Transverse colon (tissue), 4 donors: ENCODE data around the gene MSH3. TPM values are rescaled to one million over a fixed set of nuclear protein-coding genes. Genes with fewer than 3 reads are reported as not detected.
"Not testable (repeated sequence)": the region's sequence is repeated elsewhere in the genome, so short reads cannot be mapped to it uniquely, and the experiment has no call there.

Source experiments
- DNase-seq: peaks from one replicate; pipeline ENCODE4 v3.0.0-alpha.2; 2019
- H3K27ac ChIP-seq, 4 donors: fragments of 200-600 bp; sonication (generic); 2 replicates each; pipeline ENCODE4 v1.5.1; 2016 to 2018; ENCODE audit warnings: inconsistent platforms in 4 of 4
- H3K27me3 ChIP-seq: fragments of 200-600 bp; sonication (generic); 2 replicates; pipeline ENCODE4 v1.5.1; 2017; ENCODE audit warnings: inconsistent platforms
- H3K36me3 ChIP-seq, 4 donors: fragments of 200-600 bp; sonication (generic); 2 replicates each; pipeline ENCODE4 v1.5.1; 2017 to 2019; ENCODE audit warnings: inconsistent platforms in 4 of 4
- H3K4me1 ChIP-seq, 4 donors: fragments of 200-600 bp; sonication (generic); 2 replicates each; pipeline ENCODE4 v1.5.1; 2017 to 2020; ENCODE audit warnings: inconsistent platforms in 4 of 4
- H3K4me3 ChIP-seq, 4 donors: fragments of 200-600 bp; sonication (generic); 1 replicate in 1 of 4; 2 replicates in 3 of 4; pipeline versions ENCODE4 v1.5.1 to v1.6.1; 2017 to 2019; ENCODE audit warnings: inconsistent platforms in 4 of 4
- H3K9me3 ChIP-seq, 2 donors: fragments of 200-600 bp; sonication (generic); 2 replicates each; pipeline ENCODE4 v1.5.1; 2017 to 2019; ENCODE audit warnings: inconsistent platforms in 2 of 2
- EP300 ChIP-seq: sonication (generic); formaldehyde crosslinking; IDR thresholded peaks from one replicate; pipeline ENCODE4 v1.6.1; 2017; ENCODE audit warnings: antibody characterized with exemption, low read depth
- POLR2A ChIP-seq: fragments of 450-650 bp; IDR thresholded peaks from one replicate; pipeline ENCODE4 v1.6.1; 2016; ENCODE audit warnings: antibody characterized with exemption, mild to moderate bottlenecking, moderate library complexity
- POLR2AphosphoS5 ChIP-seq, 3 donors: sonication (generic); formaldehyde crosslinking; IDR thresholded peaks; one replicate each; pipeline ENCODE4 v1.6.1; 2016; ENCODE audit warnings: antibody characterized with exemption in 3 of 3
- WGBS, 2 donors: methylation state at CpG; one replicate each; pipeline ENCODE4 v1.1.5; 2018; ENCODE audit warnings: low coverage in 1 of 2; 5-methylcytosine and 5-hydroxymethylcytosine counted together
- in situ Hi-C, 4 donors: fragments of 200-750 bp; cut with MboI; loops; one replicate each; pipeline versions ENCODE4 v1.15.0 to v1.15.1; 2017; ENCODE audit warnings: low sequenced_read_pairs in 3 of 4, low pct_ligation_motif_present in 1 of 4, low pct_unique_long_range_greater_than_20kb in 1 of 4
- intact Hi-C: fragments of 100-400 bp; cut with DNase I; formaldehyde crosslinking; loops from one replicate; pipeline ENCODE4 v1.15.1; 2023; ENCODE audit warnings: low total_unique reads
- total RNA-seq, 4 donors: library from RNA; depleted of rRNA; stranded (reverse); fragments of >200 nt; gene quantifications; one replicate each; pipeline ENCODE4 v1.1.0, GENCODE V29; 2016
- TF ChIP-seq, protein P1 (sequence below), 5 experiments: fragments of 200-600 bp in 3 of 5; fragments of 450-650 bp in 2 of 5; sonication (generic) in 3 of 5; IDR thresholded peaks; 1 replicate in 2 of 5; 2 replicates in 3 of 5; pipeline ENCODE4 v1.5.1; 2016 to 2017; ENCODE audit warnings: antibody characterized with exemption in 5 of 5, inconsistent platforms in 3 of 5, mild to moderate bottlenecking in 2 of 5, moderate library complexity in 1 of 5

The MSH3 gene
- total RNA-seq, 4 donors from 2014 or later = 6.4 to 22.2 (median 17.2) TPM

DNA sequence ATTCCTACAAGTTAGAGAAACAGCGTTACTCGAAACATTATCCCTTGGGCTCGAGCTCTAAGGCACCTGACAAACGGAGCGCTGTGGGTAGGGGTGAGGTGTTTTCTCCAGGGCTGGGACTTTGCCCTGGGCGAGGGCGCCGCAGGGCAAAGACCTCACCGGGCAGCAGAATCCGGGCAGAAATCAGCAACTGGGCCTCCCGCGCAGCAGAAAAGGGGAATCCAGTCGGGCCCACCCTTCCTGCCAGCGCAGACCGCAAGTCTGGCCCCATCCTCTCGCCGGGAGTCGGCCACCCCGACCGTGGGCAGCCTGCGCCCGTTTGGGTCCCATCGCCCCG, 430 bp upstream of the MSH3 start:
- no peaks in the 10 kb centered on the region for H3K27me3 ChIP-seq
- H3K27ac ChIP-seq = peak overlapping the region; percentile 92 to 99 (median 98)
- in situ Hi-C loops = loop anchor here in 3 of 4 donors (25.0 kb wide), 1 partner anchor 167 kb away; the partner anchor contains the start of gene FAM151B (in 3 of the 3)
- 2 to 6% methylated on average over 5 to 15 of the region's 24 CpGs for WGBS, 2 donors
- H3K9me3 ChIP-seq = no peaks in the 10 kb centered on the region
- peak; percentile 62 for DNase-seq
- TF ChIP-seq POLR2AphosphoS5 (IDR thresholded peaks at IDR 0.05) = peak in 2 of 3 donors; percentile 12 to 31
- TF ChIP-seq POLR2A = no peak
- no peak for TF ChIP-seq EP300
- intact Hi-C loops = no loop called here
- H3K36me3 ChIP-seq = peaks cover 0 to 21% (median 10%) of the 10 kb centered on the region in 4 donors
- H3K4me3 ChIP-seq = peak overlapping the region in 3 of 4 donors; percentile 59 to 99 (median 78)
- H3K4me1 ChIP-seq = peaks cover 10 to 32% (median 15%) of the 10 kb centered on the region in 4 donors

DNA sequence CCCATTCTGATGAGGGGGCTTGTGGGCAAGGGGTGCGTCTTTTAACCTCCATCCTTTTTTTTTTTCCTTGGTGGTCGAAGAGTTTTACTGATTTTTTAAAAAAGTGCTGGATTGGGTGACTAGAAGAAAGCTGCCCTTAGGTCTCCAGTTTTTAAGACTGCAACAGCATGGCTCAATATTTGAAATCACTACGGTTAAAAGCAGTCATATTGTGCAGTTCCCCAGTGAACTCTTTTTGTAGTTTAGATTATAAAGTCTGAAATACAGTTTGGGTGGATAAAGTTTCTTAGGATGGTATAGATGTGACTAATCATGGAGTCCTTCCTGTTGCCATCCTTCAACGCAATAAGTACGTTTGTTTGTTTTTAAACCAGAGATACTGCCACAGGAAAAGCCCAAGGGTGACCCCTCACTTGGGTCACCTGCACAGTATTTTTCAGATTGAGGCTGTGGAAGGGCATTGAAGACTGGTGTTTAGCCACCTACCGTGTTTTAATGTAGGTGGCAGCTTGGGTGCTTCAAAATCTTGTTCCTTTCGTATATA, 851 bp downstream of the MSH3 start:
- in situ Hi-C loops = loop anchor here in 3 of 4 donors (25.0 kb wide), 1 partner anchor 168 kb away; the partner anchor contains the start of gene FAM151B (in 3 of the 3)
- H3K27me3 ChIP-seq = no peaks in the 10 kb centered on the region
- WGBS, 2 donors = 6 to 16% methylated on average over 6 to 7 of the region's 7 CpGs
- H3K9me3 ChIP-seq = no peaks in the 10 kb centered on the region
- no peak for DNase-seq
- H3K4me1 ChIP-seq = peaks cover 10 to 32% (median 15%) of the 10 kb centered on the region in 4 donors
- H3K4me3 ChIP-seq = peak overlapping the region; percentile 59 to 99 (median 76)
- TF ChIP-seq EP300 (no peak), POLR2AphosphoS5 (IDR thresholded peaks at IDR 0.05) (no peak)
- TF ChIP-seq, protein P1, sequence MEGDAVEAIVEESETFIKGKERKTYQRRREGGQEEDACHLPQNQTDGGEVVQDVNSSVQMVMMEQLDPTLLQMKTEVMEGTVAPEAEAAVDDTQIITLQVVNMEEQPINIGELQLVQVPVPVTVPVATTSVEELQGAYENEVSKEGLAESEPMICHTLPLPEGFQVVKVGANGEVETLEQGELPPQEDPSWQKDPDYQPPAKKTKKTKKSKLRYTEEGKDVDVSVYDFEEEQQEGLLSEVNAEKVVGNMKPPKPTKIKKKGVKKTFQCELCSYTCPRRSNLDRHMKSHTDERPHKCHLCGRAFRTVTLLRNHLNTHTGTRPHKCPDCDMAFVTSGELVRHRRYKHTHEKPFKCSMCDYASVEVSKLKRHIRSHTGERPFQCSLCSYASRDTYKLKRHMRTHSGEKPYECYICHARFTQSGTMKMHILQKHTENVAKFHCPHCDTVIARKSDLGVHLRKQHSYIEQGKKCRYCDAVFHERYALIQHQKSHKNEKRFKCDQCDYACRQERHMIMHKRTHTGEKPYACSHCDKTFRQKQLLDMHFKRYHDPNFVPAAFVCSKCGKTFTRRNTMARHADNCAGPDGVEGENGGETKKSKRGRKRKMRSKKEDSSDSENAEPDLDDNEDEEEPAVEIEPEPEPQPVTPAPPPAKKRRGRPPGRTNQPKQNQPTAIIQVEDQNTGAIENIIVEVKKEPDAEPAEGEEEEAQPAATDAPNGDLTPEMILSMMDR (IDR thresholded peaks at IDR 0.05) = no peak
- H3K27ac ChIP-seq = peak overlapping the region; percentile 92 to 99 (median 98)
- intact Hi-C loops = no loop called here
- peaks cover 0 to 34% (median 13%) of the 10 kb centered on the region in 4 donors for H3K36me3 ChIP-seq

- WGBS, 2 donors = 0 to 52% methylated on average over 1 of the region's 1 CpG
- H3K4me1 ChIP-seq = peaks cover 10 to 35% (median 15%) of the 10 kb centered on the region in 4 donors
- intact Hi-C loops = no loop called here
These were observed 2.0 kb downstream of the MSH3 start for GRCh38 chr5:80656425-80656824.

GRCh38 chr5:80659106-80659505, 4.7 kb downstream of the MSH3 start:
- 93 to 97% methylated on average over 5 of the region's 5 CpGs for WGBS, 2 donors

More at GRCh38 chr5:80656425-80656824, 2.0 kb downstream of the MSH3 start:
- no peak overlapping the region for H3K4me3 ChIP-seq
- TF ChIP-seq POLR2A = no peak
- TF ChIP-seq EP300 = no peak
- TF ChIP-seq, protein P1 (IDR thresholded peaks at IDR 0.05) = no peak
- TF ChIP-seq POLR2AphosphoS5 (IDR thresholded peaks at IDR 0.05) = no peak
- in situ Hi-C loops = loop anchor here in 3 of 4 donors (25.0 kb wide), 1 partner anchor 169 kb away; the partner anchor contains the start of gene FAM151B (in 3 of the 3)
- no peaks in the 10 kb centered on the region for H3K9me3 ChIP-seq
- no peak for DNase-seq
- H3K27ac ChIP-seq = peak overlapping the region in 1 of 4 donors; percentile 98
- peaks cover 0 to 45% (median 13%) of the 10 kb centered on the region in 4 donors for H3K36me3 ChIP-seq
- no peaks in the 10 kb centered on the region for H3K27me3 ChIP-seq

DNA sequence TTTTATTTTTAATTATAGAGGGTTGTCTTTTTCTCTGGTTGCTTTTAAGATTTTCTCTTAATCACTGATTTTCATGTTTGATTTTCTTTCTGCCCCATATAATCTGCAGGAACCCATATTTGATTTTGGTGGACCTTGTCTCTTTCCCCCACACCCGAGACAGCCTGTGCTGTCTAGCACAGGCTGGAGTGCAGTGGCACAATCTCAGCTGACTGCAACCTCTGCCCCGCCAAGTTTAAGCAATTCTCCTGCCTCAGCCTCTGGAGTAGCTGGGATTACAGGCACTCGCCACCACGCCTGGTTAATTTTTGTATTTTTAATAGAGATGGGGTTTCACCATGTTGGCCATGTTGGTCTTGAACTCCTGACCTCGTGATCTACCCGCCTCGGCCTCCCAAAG, 6.2 kb downstream of the MSH3 start:
- in situ Hi-C loops = loop anchor here in 3 of 4 donors (25.0 kb wide), 1 partner anchor 173 kb away; the partner anchor contains the start of gene FAM151B (in 3 of the 3)
- intact Hi-C loops, H3K4me3 ChIP-seq, H3K9me3 ChIP-seq, H3K27me3 ChIP-seq, H3K27ac ChIP-seq, DNase-seq: not testable (repeated sequence)
- 82 to 84% methylated on average over 6 to 7 of the region's 7 CpGs for WGBS, 2 donors
- Histone ChIP-seq H3K4me1 (peaks cover 2 to 18% (median 4%) of the 10 kb centered on the region in 4 donors), H3K36me3 (peaks cover 0 to 58% (median 17%) of the 10 kb centered on the region in 4 donors)

More at GRCh38 chr5:80659106-80659505, 4.7 kb downstream of the MSH3 start:
- no peak overlapping the region for H3K27ac ChIP-seq
- H3K4me3 ChIP-seq = no peak overlapping the region
- no peak for TF ChIP-seq POLR2AphosphoS5 (IDR thresholded peaks at IDR 0.05)
- TF ChIP-seq, protein P1 (IDR thresholded peaks at IDR 0.05) = no peak
- no peak for TF ChIP-seq POLR2A
- no peak for TF ChIP-seq EP300
- in situ Hi-C loops = loop anchor here in 3 of 4 donors (25.0 kb wide), 1 partner anchor 172 kb away; the partner anchor contains the start of gene FAM151B (in 3 of the 3)
- no peaks in the 10 kb centered on the region for H3K9me3 ChIP-seq
- intact Hi-C loops = no loop called here
- no peaks in the 10 kb centered on the region for H3K27me3 ChIP-seq
- H3K36me3 ChIP-seq = peaks cover 0 to 50% (median 13%) of the 10 kb centered on the region in 4 donors
- DNase-seq = no peak
- peaks cover 7 to 26% (median 8%) of the 10 kb centered on the region in 4 donors for H3K4me1 ChIP-seq
